Natural killer cell (primary cell): Measurements from ENCODE around the gene CARD6. TPM values are rescaled to one million over a fixed set of nuclear protein-coding genes. Genes with fewer than 3 reads are reported as not detected.
"Not testable (repeated sequence)": the region's sequence is repeated elsewhere in the genome, so short reads cannot be mapped to it uniquely, and the experiment has no call there.

Experiments used
- ATAC-seq, 3 donors: fragments of 150-1000 bp in 2 of 3; fragments of 200-7000 bp in 1 of 3; cut with Tn5 transposase; 1 replicate in 1 of 3; 2 replicates in 2 of 3; pipeline ENCODE4 v1.10.0; 2021; ENCODE audit warnings: mild to moderate bottlenecking in 2 of 3, moderate library complexity in 2 of 3
- DNase-seq, 2 donors: peaks; one replicate each; pipeline versions ENCODE4 v3.0.0 to v3.0.0-alpha.2; 2013 to 2021; ENCODE audit warnings: mixed read lengths in 1 of 2
- H3K27ac ChIP-seq: one replicate; pipeline ENCODE4 v1.5.1; 2013; ENCODE audit warnings: mild to moderate bottlenecking, low read length
- H3K27me3 ChIP-seq: one replicate; pipeline ENCODE4 v1.6.1; 2013; ENCODE audit warnings: low read length; ENCODE audit not compliant: control insufficient read depth, insufficient read depth
- H3K36me3 ChIP-seq: one replicate; pipeline ENCODE4 v1.6.1; 2013; ENCODE audit warnings: low read length; ENCODE audit not compliant: control insufficient read depth, insufficient read depth
- H3K4me1 ChIP-seq: one replicate; pipeline ENCODE4 v1.6.1; 2013; ENCODE audit warnings: low read length; ENCODE audit not compliant: control insufficient read depth, insufficient read depth
- H3K4me3 ChIP-seq: one replicate; pipeline ENCODE4 v1.5.1; 2013; ENCODE audit warnings: low read length
- H3K9me3 ChIP-seq: one replicate; pipeline ENCODE4 v1.6.1; 2013; ENCODE audit warnings: low read length; ENCODE audit not compliant: control insufficient read depth, insufficient read depth
- H3K27ac Mint-ChIP-seq, 2 donors: one replicate each; pipeline ENCODE4 v1.8.0; 2022; ENCODE audit warnings: mild to moderate bottlenecking in 2 of 2, mixed read lengths in 2 of 2, moderate library complexity in 1 of 2
- H3K27me3 Mint-ChIP-seq, 2 donors: one replicate each; pipeline ENCODE4 v1.8.0; 2022; ENCODE audit warnings: low read depth in 2 of 2, mixed read lengths in 2 of 2
- H3K36me3 Mint-ChIP-seq: one replicate; pipeline ENCODE4 v1.8.0; 2022; ENCODE audit warnings: mixed read lengths
- H3K4me1 Mint-ChIP-seq, 2 donors: one replicate each; pipeline ENCODE4 v1.8.0; 2022; ENCODE audit warnings: mixed read lengths in 2 of 2
- H3K4me3 Mint-ChIP-seq: one replicate; pipeline ENCODE4 v1.8.0; 2022; ENCODE audit warnings: mild to moderate bottlenecking, moderate library complexity, mixed read lengths
- H3K9me3 Mint-ChIP-seq, 2 donors: one replicate each; pipeline ENCODE4 v1.8.0; 2022; ENCODE audit warnings: mixed read lengths in 2 of 2
- CTCF ChIP-seq: fragments of 200-600 bp; IDR thresholded peaks from one replicate; pipeline ENCODE4 v1.8.0; 2022; ENCODE audit warnings: antibody characterized with exemption
- WGBS: methylation state at CpG from one replicate; pipeline ENCODE4 v1.1.7; 2013; ENCODE audit warnings: missing lambda C conversion rate; ENCODE audit not compliant: insufficient coverage; 5-methylcytosine and 5-hydroxymethylcytosine counted together
- intact Hi-C: fragments of 100-400 bp; cut with micrococcal nuclease; formaldehyde crosslinking; loops from one replicate; pipeline ENCODE4 v1.14.2; 2022
- total RNA-seq, 4 donors: library from RNA; stranded (reverse); fragments of 120-200 nt in 1 of 4; gene quantifications; one replicate each; pipeline versions ENCODE4 v1.2.3 to v1.2.4, GENCODE V29; 2013 to 2022

CARD6 gene
- total RNA-seq, 3 donors from 2014 or later (not counting 1 experiment from before 2014, with no cell fraction given), result 3.4 to 5.2 (median 3.9) TPM

GRCh38 chr5:40860711-40861110 lies 19.5 kb downstream of the CARD6 start:
- Mint-ChIP-seq H3K4me3 (no peak overlapping the region), H3K27ac (no peak overlapping the region), H3K36me3 (peaks cover 9% of the 10 kb centered on the region), H3K4me1 (no peaks in the 10 kb centered on the region), H3K9me3 (peaks cover 2 to 4% of the 10 kb centered on the region in 2 donors), H3K27me3 (no peaks in the 10 kb centered on the region)
- intact Hi-C loops, result no loop called here
- Histone ChIP-seq H3K36me3 (no peaks in the 10 kb centered on the region), H3K4me3 (no peak overlapping the region), H3K9me3 (no peaks in the 10 kb centered on the region), H3K27ac (no peak overlapping the region), H3K4me1 (no peaks in the 10 kb centered on the region), H3K27me3 (no peaks in the 10 kb centered on the region)
- ATAC-seq (no peak), DNase-seq (no peak)
- TF ChIP-seq CTCF, result no peak

- H3K27me3 Mint-ChIP-seq, H3K4me3 Mint-ChIP-seq, H3K27ac ChIP-seq, H3K9me3 Mint-ChIP-seq, H3K4me3 ChIP-seq, ATAC-seq, H3K36me3 Mint-ChIP-seq, H3K27ac Mint-ChIP-seq, H3K4me1 Mint-ChIP-seq, H3K4me1 ChIP-seq, H3K9me3 ChIP-seq, H3K36me3 ChIP-seq, H3K27me3 ChIP-seq, intact Hi-C loops, DNase-seq: not testable (repeated sequence)
- 95% methylated on average over 3 of the region's 5 CpGs for WGBS
Observed at GRCh38 chr5:40865004-40865403, 23.8 kb downstream of the CARD6 start.

GRCh38 chr5:40866844-40867243 lies 25.7 kb downstream of the CARD6 start:
- Histone ChIP-seq H3K27me3 (no peaks in the 10 kb centered on the region), H3K9me3 (no peaks in the 10 kb centered on the region), H3K4me1 (no peaks in the 10 kb centered on the region), H3K36me3 (no peaks in the 10 kb centered on the region), H3K4me3 (no peak overlapping the region), H3K27ac (no peak overlapping the region)
- Mint-ChIP-seq H3K27me3 (no peaks in the 10 kb centered on the region), H3K36me3 (peaks cover 9% of the 10 kb centered on the region), H3K4me3 (no peak overlapping the region), H3K9me3 (peaks cover 2 to 4% of the 10 kb centered on the region in 2 donors), H3K4me1 (no peaks in the 10 kb centered on the region), H3K27ac (no peak overlapping the region)
- TF ChIP-seq CTCF, result no peak
- ATAC-seq, result no peak
- no peak for DNase-seq
- 94% methylated on average over 5 of the region's 5 CpGs for WGBS
- intact Hi-C loops, result no loop called here

- intact Hi-C loops, result no loop called here
- TF ChIP-seq CTCF, result no peak
- Mint-ChIP-seq H3K36me3 (peaks cover 9% of the 10 kb centered on the region), H3K4me3 (no peak overlapping the region), H3K4me1 (no peaks in the 10 kb centered on the region), H3K9me3 (peaks cover 2 to 4% of the 10 kb centered on the region in 2 donors), H3K27ac (no peak overlapping the region), H3K27me3 (peaks cover 0 to 3% of the 10 kb centered on the region in 2 donors)
- Histone ChIP-seq H3K4me3 (no peak overlapping the region), H3K27ac (no peak overlapping the region), H3K4me1 (no peaks in the 10 kb centered on the region), H3K36me3 (no peaks in the 10 kb centered on the region), H3K9me3 (no peaks in the 10 kb centered on the region), H3K27me3 (no peaks in the 10 kb centered on the region)
- 60% methylated on average over 1 of the region's 1 CpG for WGBS
- ATAC-seq (no peak), DNase-seq (no peak)
Observed at GRCh38 chr5:40869384-40869783, 28.2 kb downstream of the CARD6 start.
